ENCODE measurements around the gene AMH. TPM values are rescaled to one million over a fixed set of nuclear protein-coding genes. Genes with fewer than 3 reads are reported as not detected.
A peak's percentile ranks its signal among the peaks of the same experiment; 100 is the strongest.

AMH gene
- total and polyA plus RNA-seq, 2 of the 13 experiments (the other 11 are each of a cell fraction or from before 2014, with no cell fraction given) = 0.03 to 0.18 TPM

DNA sequence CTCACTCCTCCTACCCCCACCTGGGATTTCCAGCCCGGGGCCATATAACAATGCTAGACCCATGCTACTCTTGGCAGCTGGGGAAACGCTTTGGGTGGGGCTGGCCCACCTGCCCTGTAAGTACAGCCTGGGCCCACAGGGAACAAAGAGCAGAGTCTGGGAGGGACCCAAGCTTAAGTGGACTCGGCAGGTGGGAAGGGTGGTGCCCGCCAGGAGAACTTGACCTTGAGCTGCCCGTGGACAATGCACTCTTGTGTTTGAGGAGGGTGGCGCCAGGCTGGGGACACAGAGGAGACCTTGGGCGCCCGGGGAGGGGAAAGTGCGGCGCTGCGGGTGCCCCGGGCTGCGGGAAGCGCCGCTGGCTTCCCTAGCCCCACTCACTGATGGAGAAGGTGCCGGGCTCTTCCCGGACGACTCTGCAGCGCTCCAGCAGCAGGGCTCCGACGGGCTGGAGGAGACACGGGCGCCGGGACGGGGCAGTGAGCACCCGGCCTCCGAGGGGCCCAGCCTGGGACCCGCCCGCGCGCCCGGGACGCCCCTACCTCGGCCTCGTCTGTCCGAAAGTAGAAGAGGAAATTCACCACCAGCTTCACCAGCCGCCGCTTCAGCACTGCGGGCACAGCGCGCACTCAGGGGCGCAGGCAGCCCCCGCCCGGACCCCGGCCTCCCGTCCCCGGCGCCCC lies 13.6 kb upstream of the AMH start (continued):
- TF ChIP-seq, protein P1, sequence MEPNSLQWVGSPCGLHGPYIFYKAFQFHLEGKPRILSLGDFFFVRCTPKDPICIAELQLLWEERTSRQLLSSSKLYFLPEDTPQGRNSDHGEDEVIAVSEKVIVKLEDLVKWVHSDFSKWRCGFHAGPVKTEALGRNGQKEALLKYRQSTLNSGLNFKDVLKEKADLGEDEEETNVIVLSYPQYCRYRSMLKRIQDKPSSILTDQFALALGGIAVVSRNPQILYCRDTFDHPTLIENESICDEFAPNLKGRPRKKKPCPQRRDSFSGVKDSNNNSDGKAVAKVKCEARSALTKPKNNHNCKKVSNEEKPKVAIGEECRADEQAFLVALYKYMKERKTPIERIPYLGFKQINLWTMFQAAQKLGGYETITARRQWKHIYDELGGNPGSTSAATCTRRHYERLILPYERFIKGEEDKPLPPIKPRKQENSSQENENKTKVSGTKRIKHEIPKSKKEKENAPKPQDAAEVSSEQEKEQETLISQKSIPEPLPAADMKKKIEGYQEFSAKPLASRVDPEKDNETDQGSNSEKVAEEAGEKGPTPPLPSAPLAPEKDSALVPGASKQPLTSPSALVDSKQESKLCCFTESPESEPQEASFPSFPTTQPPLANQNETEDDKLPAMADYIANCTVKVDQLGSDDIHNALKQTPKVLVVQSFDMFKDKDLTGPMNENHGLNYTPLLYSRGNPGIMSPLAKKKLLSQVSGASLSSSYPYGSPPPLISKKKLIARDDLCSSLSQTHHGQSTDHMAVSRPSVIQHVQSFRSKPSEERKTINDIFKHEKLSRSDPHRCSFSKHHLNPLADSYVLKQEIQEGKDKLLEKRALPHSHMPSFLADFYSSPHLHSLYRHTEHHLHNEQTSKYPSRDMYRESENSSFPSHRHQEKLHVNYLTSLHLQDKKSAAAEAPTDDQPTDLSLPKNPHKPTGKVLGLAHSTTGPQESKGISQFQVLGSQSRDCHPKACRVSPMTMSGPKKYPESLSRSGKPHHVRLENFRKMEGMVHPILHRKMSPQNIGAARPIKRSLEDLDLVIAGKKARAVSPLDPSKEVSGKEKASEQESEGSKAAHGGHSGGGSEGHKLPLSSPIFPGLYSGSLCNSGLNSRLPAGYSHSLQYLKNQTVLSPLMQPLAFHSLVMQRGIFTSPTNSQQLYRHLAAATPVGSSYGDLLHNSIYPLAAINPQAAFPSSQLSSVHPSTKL (CRISPR knock-in tag; IDR thresholded peaks at IDR 0.05) = peak; percentile 44
- TF ChIP-seq MYC (CRISPR knock-in tag; IDR thresholded peaks at IDR 0.05; ENCODE audit: borderline replicate concordance) (peak; percentile 29), ZNF589 (CRISPR knock-in tag; conservative IDR thresholded peaks at IDR 0.05) (no peak), MED13 (CRISPR knock-in tag; IDR thresholded peaks at IDR 0.05) (no peak), NAIF1 (CRISPR knock-in tag; IDR thresholded peaks at IDR 0.05; ENCODE audit: borderline replicate concordance) (no peak), RARA (CRISPR knock-in tag; IDR thresholded peaks at IDR 0.05) (peak; percentile 86), BORCS8-MEF2B (CRISPR knock-in tag; IDR thresholded peaks at IDR 0.05) (no peak), ZNF296 (CRISPR knock-in tag; conservative IDR thresholded peaks at IDR 0.05) (0 out of 2 replicates have a peak, but pooled peaks have one; percentile 45), PCBP1 (IDR thresholded peaks at IDR 0.05; ENCODE audit: borderline replicate concordance, low read depth, low read length) (no peak), KLF13 (CRISPR knock-in tag; IDR thresholded peaks at IDR 0.05) (no peak), SALL1 (CRISPR knock-in tag; IDR thresholded peaks at IDR 0.05) (peak; percentile 53; the same call in 1 of the 2 replicates), SCMH1 (CRISPR knock-in tag; IDR thresholded peaks at IDR 0.05; ENCODE audit: borderline replicate concordance) (no peak), ZMAT3 (CRISPR knock-in tag; conservative IDR thresholded peaks at IDR 0.05) (no peak), MBD4 (IDR thresholded peaks at IDR 0.05; ENCODE audit: borderline replicate concordance, low read length) (no peak), ZFYVE20 (CRISPR knock-in tag; IDR thresholded peaks at IDR 0.05; ENCODE audit: borderline replicate concordance, low read depth) (no peak)
- TF ChIP-seq, protein P2, sequence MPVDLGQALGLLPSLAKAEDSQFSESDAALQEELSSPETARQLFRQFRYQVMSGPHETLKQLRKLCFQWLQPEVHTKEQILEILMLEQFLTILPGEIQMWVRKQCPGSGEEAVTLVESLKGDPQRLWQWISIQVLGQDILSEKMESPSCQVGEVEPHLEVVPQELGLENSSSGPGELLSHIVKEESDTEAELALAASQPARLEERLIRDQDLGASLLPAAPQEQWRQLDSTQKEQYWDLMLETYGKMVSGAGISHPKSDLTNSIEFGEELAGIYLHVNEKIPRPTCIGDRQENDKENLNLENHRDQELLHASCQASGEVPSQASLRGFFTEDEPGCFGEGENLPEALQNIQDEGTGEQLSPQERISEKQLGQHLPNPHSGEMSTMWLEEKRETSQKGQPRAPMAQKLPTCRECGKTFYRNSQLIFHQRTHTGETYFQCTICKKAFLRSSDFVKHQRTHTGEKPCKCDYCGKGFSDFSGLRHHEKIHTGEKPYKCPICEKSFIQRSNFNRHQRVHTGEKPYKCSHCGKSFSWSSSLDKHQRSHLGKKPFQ (CRISPR knock-in tag; IDR thresholded peaks at IDR 0.05; ENCODE audit: insufficient replicate concordance) = no peak
- TF ChIP-seq, protein P3, sequence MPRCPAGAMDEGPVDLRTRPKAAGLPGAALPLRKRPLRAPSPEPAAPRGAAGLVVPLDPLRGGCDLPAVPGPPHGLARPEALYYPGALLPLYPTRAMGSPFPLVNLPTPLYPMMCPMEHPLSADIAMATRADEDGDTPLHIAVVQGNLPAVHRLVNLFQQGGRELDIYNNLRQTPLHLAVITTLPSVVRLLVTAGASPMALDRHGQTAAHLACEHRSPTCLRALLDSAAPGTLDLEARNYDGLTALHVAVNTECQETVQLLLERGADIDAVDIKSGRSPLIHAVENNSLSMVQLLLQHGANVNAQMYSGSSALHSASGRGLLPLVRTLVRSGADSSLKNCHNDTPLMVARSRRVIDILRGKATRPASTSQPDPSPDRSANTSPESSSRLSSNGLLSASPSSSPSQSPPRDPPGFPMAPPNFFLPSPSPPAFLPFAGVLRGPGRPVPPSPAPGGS (CRISPR knock-in tag; IDR thresholded peaks at IDR 0.05) = no peak
- TF ChIP-seq, protein P4, sequence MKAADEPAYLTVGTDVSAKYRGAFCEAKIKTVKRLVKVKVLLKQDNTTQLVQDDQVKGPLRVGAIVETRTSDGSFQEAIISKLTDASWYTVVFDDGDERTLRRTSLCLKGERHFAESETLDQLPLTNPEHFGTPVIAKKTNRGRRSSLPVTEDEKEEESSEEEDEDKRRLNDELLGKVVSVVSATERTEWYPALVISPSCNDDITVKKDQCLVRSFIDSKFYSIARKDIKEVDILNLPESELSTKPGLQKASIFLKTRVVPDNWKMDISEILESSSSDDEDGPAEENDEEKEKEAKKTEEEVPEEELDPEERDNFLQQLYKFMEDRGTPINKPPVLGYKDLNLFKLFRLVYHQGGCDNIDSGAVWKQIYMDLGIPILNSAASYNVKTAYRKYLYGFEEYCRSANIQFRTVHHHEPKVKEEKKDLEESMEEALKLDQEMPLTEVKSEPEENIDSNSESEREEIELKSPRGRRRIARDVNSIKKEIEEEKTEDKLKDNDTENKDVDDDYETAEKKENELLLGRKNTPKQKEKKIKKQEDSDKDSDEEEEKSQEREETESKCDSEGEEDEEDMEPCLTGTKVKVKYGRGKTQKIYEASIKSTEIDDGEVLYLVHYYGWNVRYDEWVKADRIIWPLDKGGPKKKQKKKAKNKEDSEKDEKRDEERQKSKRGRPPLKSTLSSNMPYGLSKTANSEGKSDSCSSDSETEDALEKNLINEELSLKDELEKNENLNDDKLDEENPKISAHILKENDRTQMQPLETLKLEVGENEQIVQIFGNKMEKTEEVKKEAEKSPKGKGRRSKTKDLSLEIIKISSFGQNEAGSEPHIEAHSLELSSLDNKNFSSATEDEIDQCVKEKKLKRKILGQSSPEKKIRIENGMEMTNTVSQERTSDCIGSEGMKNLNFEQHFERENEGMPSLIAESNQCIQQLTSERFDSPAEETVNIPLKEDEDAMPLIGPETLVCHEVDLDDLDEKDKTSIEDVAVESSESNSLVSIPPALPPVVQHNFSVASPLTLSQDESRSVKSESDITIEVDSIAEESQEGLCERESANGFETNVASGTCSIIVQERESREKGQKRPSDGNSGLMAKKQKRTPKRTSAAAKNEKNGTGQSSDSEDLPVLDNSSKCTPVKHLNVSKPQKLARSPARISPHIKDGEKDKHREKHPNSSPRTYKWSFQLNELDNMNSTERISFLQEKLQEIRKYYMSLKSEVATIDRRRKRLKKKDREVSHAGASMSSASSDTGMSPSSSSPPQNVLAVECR (CRISPR knock-in tag; IDR thresholded peaks at IDR 0.05; ENCODE audit: borderline replicate concordance) = no peak

All from HepG2 (cell line).